GM23338 (cell line): ENCODE results near the gene EEPD1. TPM values are rescaled to one million over a fixed set of nuclear protein-coding genes. Genes with fewer than 3 reads are reported as not detected.

Experiments used
- ATAC-seq: fragments of 200-7000 bp; cut with Tn5 transposase; 3 replicates; pipeline ENCODE4 v1.9.1; 2020
- DNase-seq: peaks from one replicate; pipeline ENCODE4 v3.0.0-alpha.2; 2015; ENCODE audit warnings: low spot score
- H2AFZ ChIP-seq: fragments of 200-600 bp; sonication (generic); 2 replicates; pipeline ENCODE4 v1.8.0; 2016; ENCODE audit warnings: antibody characterized with exemption, mild to moderate bottlenecking, moderate library complexity
- H3F3A ChIP-seq: fragments of 200-600 bp; sonication (generic); replicated peaks from 2 replicates; pipeline ENCODE4 v1.8.0; 2017; ENCODE audit warnings: antibody characterized with exemption, mixed run types, low read depth
- H3K27ac ChIP-seq: fragments of 200-600 bp; sonication (generic); 2 replicates; pipeline ENCODE4 v1.6.1; 2016; ENCODE audit warnings: low read depth
- H3K27me3 ChIP-seq: fragments of 200-600 bp; sonication (generic); 2 replicates; pipeline ENCODE4 v1.8.0; 2016; ENCODE audit warnings: mild to moderate bottlenecking, mixed run types, moderate library complexity; ENCODE audit not compliant: insufficient read depth
- H3K36me3 ChIP-seq: fragments of 200-600 bp; sonication (generic); 2 replicates; pipeline ENCODE4 v1.8.0; 2016; ENCODE audit warnings: mild to moderate bottlenecking; ENCODE audit not compliant: insufficient read depth
- H3K4me1 ChIP-seq: fragments of 200-600 bp; sonication (generic); 2 replicates; pipeline ENCODE4 v1.8.0; 2016; ENCODE audit warnings: mild to moderate bottlenecking, moderate library complexity; ENCODE audit not compliant: insufficient read depth
- H3K4me2 ChIP-seq: fragments of 200-600 bp; sonication (generic); 2 replicates; pipeline ENCODE4 v1.7.1; 2017; ENCODE audit warnings: mixed run types
- H3K4me3 ChIP-seq: fragments of 200-600 bp; sonication (generic); 2 replicates; pipeline ENCODE4 v1.6.1; 2016; ENCODE audit warnings: mixed run types
- H3K79me2 ChIP-seq: fragments of 200-600 bp; sonication (generic); replicated peaks from 2 replicates; pipeline ENCODE4 v1.8.0; 2017; ENCODE audit warnings: mild to moderate bottlenecking; ENCODE audit not compliant: insufficient read depth
- H3K9me2 ChIP-seq: fragments of 200-600 bp; sonication (generic); 2 replicates; pipeline ENCODE4 v1.8.0; 2017; ENCODE audit not compliant: insufficient read depth
- H4K20me1 ChIP-seq: fragments of 200-600 bp; sonication (generic); replicated peaks from 2 replicates; pipeline ENCODE4 v1.8.0; 2017; ENCODE audit warnings: mild to moderate bottlenecking; ENCODE audit not compliant: insufficient read depth
- H3K27ac Mint-ChIP-seq: 2 replicates; pipeline ENCODE4 v1.8.0; 2020; ENCODE audit warnings: inconsistent platforms, mild to moderate bottlenecking, moderate library complexity, mixed read lengths
- H3K27me3 Mint-ChIP-seq: 3 replicates; pipeline ENCODE4 v1.8.0; 2022; ENCODE audit warnings: low read depth, mild to moderate bottlenecking, moderate library complexity, mixed read lengths, inconsistent platforms; ENCODE audit not compliant: insufficient read depth, poor library complexity
- H3K36me3 Mint-ChIP-seq: 3 replicates; pipeline ENCODE4 v1.8.0; 2021; ENCODE audit warnings: low read depth, mild to moderate bottlenecking, inconsistent platforms, moderate library complexity, mixed read lengths
- H3K4me1 Mint-ChIP-seq: 3 replicates; pipeline ENCODE4 v1.8.0; 2020; ENCODE audit warnings: mild to moderate bottlenecking, inconsistent platforms, mixed read lengths
- H3K4me3 Mint-ChIP-seq: 3 replicates; pipeline ENCODE4 v1.8.0; 2021; ENCODE audit warnings: moderate library complexity, mild to moderate bottlenecking, inconsistent platforms, mixed read lengths
- H3K9me3 Mint-ChIP-seq: 3 replicates; pipeline ENCODE4 v1.8.0; 2020; ENCODE audit warnings: moderate library complexity, mild to moderate bottlenecking, inconsistent platforms, mixed read lengths
- CREB1 ChIP-seq: fragments of 250-450 bp; sonication (Bioruptor Pico); IDR thresholded peaks from 2 replicates; pipeline ENCODE4 v1.5.0; 2020; ENCODE audit warnings: low read depth, mild to moderate bottlenecking, moderate library complexity
- CTCF ChIP-seq, 2 experiments: fragments of 200-600 bp in 1 of 2; sonication (generic) in 1 of 2; conservative IDR thresholded peaks; 2 replicates each; pipeline versions ENCODE4 v1.5.1 to v1.6.1; 2016 to 2017; ENCODE audit warnings: antibody characterized with exemption in 2 of 2, low read depth in 2 of 2, mild to moderate bottlenecking in 2 of 2, moderate library complexity in 1 of 2
- EZH2 ChIP-seq: fragments of 200-600 bp; sonication (generic); IDR thresholded peaks from one replicate; pipeline ENCODE4 v1.8.0; 2017; ENCODE audit warnings: antibody characterized with exemption, mild to moderate bottlenecking, low read depth; ENCODE audit not compliant: unreplicated experiment
- EZH2phosphoT487 ChIP-seq: fragments of 200-600 bp; sonication (generic); IDR thresholded peaks from one replicate; pipeline ENCODE4 v1.8.1; 2018; ENCODE audit warnings: antibody characterized with exemption; ENCODE audit not compliant: unreplicated experiment
- JUNB ChIP-seq: IDR thresholded peaks from one replicate; pipeline ENCODE4 v1.6.1; 2016; ENCODE audit warnings: antibody characterized with exemption; ENCODE audit not compliant: unreplicated experiment
- NANOG ChIP-seq: IDR thresholded peaks from 2 replicates; pipeline ENCODE4 v1.6.1; 2016; ENCODE audit warnings: antibody characterized with exemption, borderline replicate concordance
- POLR2AphosphoS5 ChIP-seq: IDR thresholded peaks from 2 replicates; pipeline ENCODE4 v1.6.1; 2016; ENCODE audit warnings: antibody characterized with exemption, low read depth
- STAT1 ChIP-seq: IDR thresholded peaks from one replicate; pipeline ENCODE4 v1.6.1; 2016; ENCODE audit warnings: antibody characterized with exemption; ENCODE audit not compliant: unreplicated experiment
- ZNF114 ChIP-seq: fragments of 250-450 bp; sonication (Bioruptor Pico); IDR thresholded peaks from 2 replicates; pipeline ENCODE4 v1.5.0; 2020; ENCODE audit warnings: mild to moderate bottlenecking, moderate library complexity
- ZNF331 ChIP-seq: fragments of 250-450 bp; sonication (Bioruptor Pico); IDR thresholded peaks from 2 replicates; pipeline ENCODE4 v1.5.0; 2020; ENCODE audit warnings: low read depth, mild to moderate bottlenecking, moderate library complexity
- ZNF462 ChIP-seq: fragments of 250-450 bp; sonication (Bioruptor Pico); IDR thresholded peaks from 2 replicates; pipeline ENCODE4 v1.5.0; 2020; ENCODE audit warnings: mild to moderate bottlenecking, moderate library complexity
- polyA plus RNA-seq: library from polyadenylated mRNA; unstranded; fragments of >200 nt; fragmentation: Nextera tagmentation; extraction: Ambion mirVana; gene quantifications from 2 replicates; pipeline ENCODE4 v1.2.1, GENCODE V29; 2016
- total RNA-seq: library from RNA; depleted of rRNA; stranded (reverse); fragments of >200 nt; shearing (Covaris generic); gene quantifications from 2 replicates; pipeline ENCODE4 v1.2.3, GENCODE V29; 2014
- TF ChIP-seq, protein P1 (sequence below): IDR thresholded peaks from 2 replicates; pipeline ENCODE4 v1.6.1; 2016; ENCODE audit warnings: antibody characterized with exemption
- TF ChIP-seq, protein P2 (sequence below): IDR thresholded peaks from one replicate; pipeline ENCODE4 v1.6.1; 2018; ENCODE audit warnings: antibody characterized with exemption; ENCODE audit not compliant: unreplicated experiment

EEPD1 gene
- total and polyA plus RNA-seq, 2 experiments from 2014 or later = 4.1 to 17.1 TPM

GRCh38 chr7:36188266-36188665 lies 35.2 kb downstream of the EEPD1 start (continued):
- no peak for TF ChIP-seq ZNF462
- no peak for TF ChIP-seq CREB1 (CRISPR knock-in tag)
- no peak for TF ChIP-seq NANOG
- TF ChIP-seq JUNB = no peak

GRCh38 chr7:36188906-36189305 lies 35.9 kb downstream of the EEPD1 start:
- H4K20me1 ChIP-seq = no peaks in the 10 kb centered on the region
- no peak overlapping the region for H3K4me3 ChIP-seq
- H3F3A ChIP-seq = no peaks in the 10 kb centered on the region
- DNase-seq = no peak
- no peaks in the 10 kb centered on the region; the same call in 1 of the 2 replicates for H3K79me2 ChIP-seq
- no peak overlapping the region for H3K4me2 ChIP-seq
- H3K27me3 ChIP-seq = no peaks in the 10 kb centered on the region
- no peaks in the 10 kb centered on the region for H3K9me2 ChIP-seq
- no peak overlapping the region for H3K27ac Mint-ChIP-seq
- H3K4me1 Mint-ChIP-seq = peaks cover 3% of the 10 kb centered on the region; the same call in 2 of the 3 replicates
- no peak overlapping the region for H2AFZ ChIP-seq
- no peaks in the 10 kb centered on the region for H3K36me3 ChIP-seq
- H3K4me1 ChIP-seq = no peaks in the 10 kb centered on the region
- peaks cover under 1% of the 10 kb centered on the region; the same call in 2 of the 3 replicates for H3K36me3 Mint-ChIP-seq
- H3K27ac ChIP-seq = no peak overlapping the region
- ATAC-seq = no peak; the same call in 2 of the 3 replicates
- no peak overlapping the region for H3K4me3 Mint-ChIP-seq
- H3K27me3 Mint-ChIP-seq = peaks cover 3% of the 10 kb centered on the region
- no peaks in the 10 kb centered on the region for H3K9me3 Mint-ChIP-seq
- TF ChIP-seq EZH2phosphoT487 (no peak), CTCF (conservative IDR thresholded peaks at IDR 0.05; ENCODE audit: low read depth in 2 of 2) (no peak), JUNB (no peak), NANOG (no peak), STAT1 (no peak), ZNF114 (CRISPR knock-in tag) (no peak), EZH2 (no peak), POLR2AphosphoS5 (no peak), ZNF331 (CRISPR knock-in tag) (no peak)
- TF ChIP-seq, protein P1, sequence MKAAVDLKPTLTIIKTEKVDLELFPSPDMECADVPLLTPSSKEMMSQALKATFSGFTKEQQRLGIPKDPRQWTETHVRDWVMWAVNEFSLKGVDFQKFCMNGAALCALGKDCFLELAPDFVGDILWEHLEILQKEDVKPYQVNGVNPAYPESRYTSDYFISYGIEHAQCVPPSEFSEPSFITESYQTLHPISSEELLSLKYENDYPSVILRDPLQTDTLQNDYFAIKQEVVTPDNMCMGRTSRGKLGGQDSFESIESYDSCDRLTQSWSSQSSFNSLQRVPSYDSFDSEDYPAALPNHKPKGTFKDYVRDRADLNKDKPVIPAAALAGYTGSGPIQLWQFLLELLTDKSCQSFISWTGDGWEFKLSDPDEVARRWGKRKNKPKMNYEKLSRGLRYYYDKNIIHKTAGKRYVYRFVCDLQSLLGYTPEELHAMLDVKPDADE = no peak
- TF ChIP-seq, protein P2, sequence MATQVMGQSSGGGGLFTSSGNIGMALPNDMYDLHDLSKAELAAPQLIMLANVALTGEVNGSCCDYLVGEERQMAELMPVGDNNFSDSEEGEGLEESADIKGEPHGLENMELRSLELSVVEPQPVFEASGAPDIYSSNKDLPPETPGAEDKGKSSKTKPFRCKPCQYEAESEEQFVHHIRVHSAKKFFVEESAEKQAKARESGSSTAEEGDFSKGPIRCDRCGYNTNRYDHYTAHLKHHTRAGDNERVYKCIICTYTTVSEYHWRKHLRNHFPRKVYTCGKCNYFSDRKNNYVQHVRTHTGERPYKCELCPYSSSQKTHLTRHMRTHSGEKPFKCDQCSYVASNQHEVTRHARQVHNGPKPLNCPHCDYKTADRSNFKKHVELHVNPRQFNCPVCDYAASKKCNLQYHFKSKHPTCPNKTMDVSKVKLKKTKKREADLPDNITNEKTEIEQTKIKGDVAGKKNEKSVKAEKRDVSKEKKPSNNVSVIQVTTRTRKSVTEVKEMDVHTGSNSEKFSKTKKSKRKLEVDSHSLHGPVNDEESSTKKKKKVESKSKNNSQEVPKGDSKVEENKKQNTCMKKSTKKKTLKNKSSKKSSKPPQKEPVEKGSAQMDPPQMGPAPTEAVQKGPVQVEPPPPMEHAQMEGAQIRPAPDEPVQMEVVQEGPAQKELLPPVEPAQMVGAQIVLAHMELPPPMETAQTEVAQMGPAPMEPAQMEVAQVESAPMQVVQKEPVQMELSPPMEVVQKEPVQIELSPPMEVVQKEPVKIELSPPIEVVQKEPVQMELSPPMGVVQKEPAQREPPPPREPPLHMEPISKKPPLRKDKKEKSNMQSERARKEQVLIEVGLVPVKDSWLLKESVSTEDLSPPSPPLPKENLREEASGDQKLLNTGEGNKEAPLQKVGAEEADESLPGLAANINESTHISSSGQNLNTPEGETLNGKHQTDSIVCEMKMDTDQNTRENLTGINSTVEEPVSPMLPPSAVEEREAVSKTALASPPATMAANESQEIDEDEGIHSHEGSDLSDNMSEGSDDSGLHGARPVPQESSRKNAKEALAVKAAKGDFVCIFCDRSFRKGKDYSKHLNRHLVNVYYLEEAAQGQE = no peak
